Muscle of arm (tissue), 12 donors: ENCODE measurements around the gene E2F8. TPM values are rescaled to one million over a fixed set of nuclear protein-coding genes. Genes with fewer than 3 reads are reported as not detected.

ENCODE experiments used
- DNase-seq: peaks from one replicate; pipeline ENCODE4 v3.0.0-alpha.2; 2013
- polyA plus RNA-seq, 12 donors: library from polyadenylated mRNA; unstranded; fragments of 120-200 nt; gene quantifications; one replicate each; pipeline ENCODE4 v1.2.1, GENCODE V29; 2013; ENCODE audit not compliant: insufficient read length in 12 of 12

E2F8 gene
- polyA plus RNA-seq, 12 donors, result 15.0 to 32.8 (median 25.3) TPM; not detected in 1

DNA sequence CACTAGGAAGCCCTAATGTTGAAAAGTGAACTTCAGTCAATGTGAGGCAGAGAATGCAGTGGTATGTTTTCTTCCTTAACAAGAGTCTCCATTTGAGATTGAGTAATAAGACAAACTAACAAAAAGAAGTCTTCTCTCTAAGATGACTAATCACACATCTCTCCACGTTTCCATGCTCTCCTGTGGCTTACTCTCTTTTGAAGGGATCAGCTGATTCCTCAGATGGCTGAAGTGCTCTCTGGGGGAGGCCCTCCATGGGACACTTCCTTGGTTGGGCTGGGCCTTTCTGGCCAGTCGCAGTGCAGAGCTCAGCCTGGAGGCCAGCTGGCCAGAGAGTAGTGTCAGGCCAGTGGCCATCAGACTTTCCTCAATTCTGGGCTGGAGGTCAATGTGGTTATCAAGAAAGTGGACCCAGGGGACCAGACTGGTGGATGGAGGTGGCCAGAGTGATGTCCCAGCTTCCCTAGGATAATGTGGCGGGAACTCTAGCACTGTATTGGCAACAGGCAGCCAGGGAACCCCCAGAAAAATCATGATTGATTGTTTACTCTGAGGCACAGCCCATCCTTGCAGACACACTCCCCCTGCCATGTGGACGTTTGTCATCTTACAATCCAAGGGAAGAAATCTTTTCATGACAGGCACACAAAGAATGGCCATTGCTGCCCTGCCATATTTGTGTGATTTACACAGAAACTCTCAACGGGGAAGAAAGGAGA lies 53.5 kb downstream of the E2F8 start:
- no peak for DNase-seq

DNA sequence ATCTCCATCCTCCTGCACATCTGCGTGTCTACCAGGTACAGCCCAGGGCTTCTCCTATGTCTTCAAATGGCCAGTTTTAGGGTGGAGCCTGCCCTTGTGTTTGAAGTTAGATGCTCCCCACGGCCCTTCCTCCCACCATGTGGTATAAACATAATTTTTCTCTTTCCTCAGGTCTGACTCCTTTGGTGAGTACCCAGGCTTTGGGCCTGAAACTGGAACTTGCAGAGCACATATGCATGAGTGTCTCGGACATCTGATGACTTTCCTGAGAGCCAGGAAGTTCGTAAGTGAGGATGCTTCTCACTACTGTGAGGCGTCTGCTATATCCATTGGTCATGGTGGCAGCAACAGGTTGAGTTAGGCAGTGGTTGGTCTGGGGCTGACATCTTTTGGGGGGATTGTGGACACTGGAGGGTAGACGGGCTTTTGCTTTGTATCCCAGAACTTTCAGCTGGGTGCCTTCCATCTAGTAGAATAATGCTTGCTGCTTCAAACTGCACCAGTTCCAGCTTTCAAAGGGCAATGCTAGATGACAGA lies 55.2 kb downstream of the E2F8 start:
- no peak for DNase-seq

DNA sequence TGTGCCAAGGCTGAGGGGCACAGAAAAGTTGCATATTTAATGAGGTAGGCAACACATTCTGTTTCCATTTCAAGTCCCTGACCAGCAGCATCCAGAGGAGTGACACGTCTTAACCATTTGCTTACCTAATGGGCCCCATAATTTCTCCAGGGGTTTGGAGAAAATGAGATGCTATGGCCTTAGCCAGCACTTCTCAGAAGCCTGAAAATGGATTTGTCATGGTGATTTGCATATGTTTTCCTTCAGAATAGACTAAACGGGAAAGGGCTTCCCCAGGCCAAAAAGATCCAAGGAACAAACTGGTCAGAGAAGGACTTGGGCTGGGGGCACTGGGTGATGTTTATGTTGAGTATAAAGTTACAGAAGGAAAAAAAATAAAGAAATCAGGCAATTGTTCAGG lies 55.7 kb downstream of the E2F8 start:
- DNase-seq, result no peak

DNA sequence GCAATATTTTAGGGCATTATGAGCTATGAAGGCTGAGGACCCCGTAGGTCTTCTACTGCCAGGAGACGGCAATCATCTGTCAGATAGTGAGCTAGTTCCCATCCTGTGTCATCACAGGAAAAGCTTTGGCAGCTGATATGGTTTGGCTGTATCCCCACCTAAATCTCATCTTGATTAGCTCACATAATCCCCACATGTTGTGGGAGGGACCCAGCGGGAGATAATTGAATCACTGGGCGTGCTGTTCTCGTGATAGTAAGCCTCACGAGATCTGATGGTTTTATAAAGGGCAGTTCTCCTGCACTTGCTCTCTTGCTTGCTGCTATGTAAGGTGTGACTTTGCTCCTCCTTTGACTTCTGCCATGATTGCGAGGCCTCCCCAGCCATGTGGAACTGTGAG lies 57.1 kb downstream of the E2F8 start:
- no peak for DNase-seq

DNA sequence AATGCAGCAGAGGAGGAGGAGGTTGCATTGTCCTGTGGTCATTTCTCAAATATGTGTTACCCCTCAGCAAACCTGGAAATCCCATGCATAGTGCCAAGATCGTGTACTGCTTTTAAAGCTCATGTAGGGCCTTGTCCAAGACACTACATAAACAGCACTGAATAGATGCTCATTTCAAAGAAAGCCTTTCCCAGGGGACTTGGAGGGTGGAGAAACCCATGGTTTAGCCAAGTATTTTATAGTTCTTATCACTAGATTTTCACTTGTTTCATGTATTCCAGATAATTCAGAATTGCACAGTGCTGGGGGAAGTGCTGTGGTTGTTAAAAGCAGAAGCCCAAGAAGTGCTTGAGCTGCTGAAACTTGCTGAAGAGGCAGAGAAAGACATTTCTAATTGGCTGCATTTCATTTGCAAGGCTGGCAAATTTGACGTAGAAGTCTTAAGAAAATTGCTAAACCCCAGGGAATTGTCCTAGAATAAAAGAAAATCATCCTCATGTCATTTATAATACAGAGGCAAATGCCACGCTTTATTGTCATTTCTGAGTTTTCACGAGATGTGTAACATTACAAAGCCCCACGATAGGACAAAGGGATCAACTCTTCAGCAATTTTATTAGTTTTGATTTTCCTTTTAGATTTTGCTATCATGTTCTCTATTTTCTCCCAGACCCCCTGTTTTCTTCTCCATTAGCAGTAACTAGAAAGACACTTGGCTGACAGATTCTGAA lies 59.0 kb downstream of the E2F8 start:
- DNase-seq, result no peak

DNA sequence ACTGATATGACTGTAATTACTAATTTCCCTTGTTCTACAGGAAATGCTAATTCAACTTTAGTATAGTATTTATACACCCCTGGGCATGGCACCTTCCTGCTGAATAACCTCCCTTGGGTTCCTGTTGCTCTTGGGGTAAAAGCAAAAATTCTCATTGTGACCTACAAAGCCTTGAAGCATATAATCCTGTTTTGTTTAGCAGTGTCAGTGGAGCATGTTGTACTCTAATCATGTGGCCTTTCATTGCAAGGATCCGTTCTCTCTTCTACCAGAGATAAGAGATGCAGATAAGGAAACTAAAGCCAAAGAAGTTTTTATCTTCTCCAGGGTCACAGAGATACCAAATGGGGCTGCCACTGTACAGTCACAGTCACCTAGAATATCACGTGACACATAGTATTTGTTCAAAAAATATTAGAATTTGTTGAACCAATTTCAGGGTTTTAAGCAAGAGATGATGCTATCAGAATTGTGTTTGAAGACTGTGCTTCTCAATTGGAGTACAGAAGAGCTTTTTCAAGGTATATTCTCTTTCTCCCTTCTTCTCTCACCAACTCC lies 64.0 kb downstream of the E2F8 start:
- no peak for DNase-seq

Other genes starting within 250 kb of the E2F8 start
- gene MRGPRX2, start 180.2 kb downstream of the E2F8 start, polyA plus RNA-seq, result under 1 TPM in 1 of 12 donors, not detected in 11; 0.08 TPM
- gene ZDHHC13, start 123.8 kb downstream of the E2F8 start, polyA plus RNA-seq, result 10 to 100 TPM in 4 of 12 donors, 1 to 10 TPM in 7, not detected in 1; 4.9 to 26.1 (median 8.4) TPM
- gene CSRP3, start 39.0 kb downstream of the E2F8 start, polyA plus RNA-seq, result 100 to 1,000 TPM in 11 of 12 donors, not detected in 1; 145 to 810 (median 666) TPM